ENCODE measurements around the gene UBA7. TPM values are rescaled to one million over a fixed set of nuclear protein-coding genes. Genes with fewer than 3 reads are reported as not detected.

UBA7 gene
- total and polyA plus RNA-seq, 4 experiments from 2014 or later = 39.8 to 299 (median 157) TPM

- ChIA-PET POLR2A (ENCODE audit: partially characterized antibody) (interaction anchor here (8.8 kb wide), 1 partner anchor 38 kb away, joined by 121 read pairs; no protein-coding TSS in a partner anchor), CTCF (ENCODE audit: partially characterized antibody) (interaction anchor here (1.7 to 14.9 kb wide), 6 partner anchors 12 to 105 kb away, joined by 4 to 310 read pairs (median 20); partner anchors contain the start of genes IP6K1 and UBA7)
- no peaks in the 10 kb centered on the region for H3K9me3 ChIP-seq (ENCODE audit: control insufficient read depth in 1 of 2, low read length in 2 of 2)
- H3K4me1 Mint-ChIP-seq = peaks cover 13 to 33% (median 19%) of the 10 kb centered on the region in 4 donors
- DNase-seq = no peak
- peaks cover 15% of the 10 kb centered on the region for H3K4me1 ChIP-seq (ENCODE audit: insufficient read depth, low read length)
- no peak overlapping the region for H3K4me3 ChIP-seq (ENCODE audit: low read length in 2 of 2)
- peak overlapping the region in 2 of 7 donors; percentile 64 to 91 for H3K27ac Mint-ChIP-seq
- H3K36me3 ChIP-seq (ENCODE audit: insufficient read depth, low read length) = no peaks in the 10 kb centered on the region
- H3K9me3 Mint-ChIP-seq = peaks cover 0 to 2% (median 0%) of the 10 kb centered on the region in 8 donors
- peaks cover 3 to 8% of the 10 kb centered on the region in 2 donors for H3K36me3 Mint-ChIP-seq
- intact Hi-C loops (cut with micrococcal nuclease) = no loop called here
- peak overlapping the region in 1 of 8 donors; percentile 89 for H3K4me3 Mint-ChIP-seq
- H3K27me3 ChIP-seq (ENCODE audit: insufficient read depth, low read length) = no peaks in the 10 kb centered on the region
- H3K27ac ChIP-seq (ENCODE audit: low read depth, low read length) = no peak overlapping the region
- H3K27me3 Mint-ChIP-seq = peaks cover 2 to 4% of the 10 kb centered on the region in 2 donors
Observed at GRCh38 chr3:49801160-49801559, 12.6 kb downstream of the UBA7 start.

GRCh38 chr3:49799761-49800160 is 14.0 kb downstream of the UBA7 start, which contains the start of gene CDHR4:
Gene CDHR4, minus strand, starts transcription at chr3:49799873. Its CDS starts 61 bp downstream, at chr3:49799812.
- Mint-ChIP-seq H3K27me3 (peaks cover 2 to 4% of the 10 kb centered on the region in 2 donors), H3K36me3 (peaks cover 0 to 4% of the 10 kb centered on the region in 2 donors), H3K9me3 (peaks cover 0 to 2% (median 0%) of the 10 kb centered on the region in 8 donors), H3K4me1 (peaks cover 9 to 20% (median 14%) of the 10 kb centered on the region in 4 donors), H3K27ac (peak within 1 kb of the TSS in 1 of 7 donors; percentile 52), H3K4me3 (no peak within 1 kb of the TSS)
- Histone ChIP-seq H3K27ac (ENCODE audit: low read depth, low read length) (no peak within 1 kb of the TSS), H3K4me1 (ENCODE audit: insufficient read depth, low read length) (peaks cover 11% of the 10 kb centered on the region), H3K4me3 (ENCODE audit: low read length in 2 of 2) (no peak within 1 kb of the TSS), H3K36me3 (ENCODE audit: insufficient read depth, low read length) (no peaks in the 10 kb centered on the region), H3K27me3 (ENCODE audit: insufficient read depth, low read length) (no peaks in the 10 kb centered on the region), H3K9me3 (ENCODE audit: control insufficient read depth in 1 of 2, low read length in 2 of 2) (no peaks in the 10 kb centered on the region)
- POLR2A ChIA-PET (ENCODE audit: partially characterized antibody) = interaction anchor here (1.2 kb wide), 1 partner anchor 40 kb away, joined by 3 read pairs; no protein-coding TSS in a partner anchor
- CTCF ChIA-PET (ENCODE audit: partially characterized antibody) = interaction anchor here (1.4 to 14.9 kb wide), 2 partner anchors 14 to 39 kb away, joined by 3 to 310 read pairs; partner anchors contain the start of gene UBA7
- no peak for DNase-seq
- intact Hi-C loops (cut with micrococcal nuclease) = no loop called here

GRCh38 chr3:49799105-49799504 is 14.6 kb downstream of the UBA7 start:
- H3K9me3 ChIP-seq (ENCODE audit: control insufficient read depth in 1 of 2, low read length in 2 of 2) = no peaks in the 10 kb centered on the region
- no peak overlapping the region for H3K4me3 Mint-ChIP-seq
- peaks cover 6 to 16% (median 11%) of the 10 kb centered on the region in 4 donors for H3K4me1 Mint-ChIP-seq
- DNase-seq = no peak
- intact Hi-C loops (cut with micrococcal nuclease) = no loop called here
- H3K27me3 Mint-ChIP-seq = peaks cover 2 to 4% of the 10 kb centered on the region in 2 donors
- H3K27ac Mint-ChIP-seq = peak overlapping the region in 1 of 7 donors; percentile 52
- no peak overlapping the region for H3K4me3 ChIP-seq (ENCODE audit: low read length in 2 of 2)
- ChIA-PET POLR2A (ENCODE audit: partially characterized antibody) (interaction anchor here (1.2 kb wide), 1 partner anchor 40 kb away, joined by 3 read pairs; no protein-coding TSS in a partner anchor), CTCF (ENCODE audit: partially characterized antibody) (interaction anchor here (14.9 kb wide), 1 partner anchor 40 kb away, joined by 310 read pairs; no protein-coding TSS in a partner anchor)
- peaks cover 0 to 2% (median 0%) of the 10 kb centered on the region in 8 donors for H3K9me3 Mint-ChIP-seq
- peaks cover 0 to 4% of the 10 kb centered on the region in 2 donors for H3K36me3 Mint-ChIP-seq
- no peaks in the 10 kb centered on the region for H3K27me3 ChIP-seq (ENCODE audit: insufficient read depth, low read length)
- H3K27ac ChIP-seq (ENCODE audit: low read depth, low read length) = no peak overlapping the region
- H3K4me1 ChIP-seq (ENCODE audit: insufficient read depth, low read length) = peaks cover 7% of the 10 kb centered on the region
- no peaks in the 10 kb centered on the region for H3K36me3 ChIP-seq (ENCODE audit: insufficient read depth, low read length)

- no peaks in the 10 kb centered on the region for H3K4me1 ChIP-seq (ENCODE audit: insufficient read depth, low read length)
- POLR2A ChIA-PET (ENCODE audit: partially characterized antibody) = no interaction called here
- no peak overlapping the region for H3K4me3 ChIP-seq (ENCODE audit: low read length in 2 of 2)
- H3K36me3 ChIP-seq (ENCODE audit: insufficient read depth, low read length) = no peaks in the 10 kb centered on the region
- DNase-seq = no peak
- no peaks in the 10 kb centered on the region for H3K9me3 ChIP-seq (ENCODE audit: control insufficient read depth in 1 of 2, low read length in 2 of 2)
- no peak overlapping the region for H3K27ac ChIP-seq (ENCODE audit: low read depth, low read length)
- Mint-ChIP-seq H3K27ac (no peak overlapping the region), H3K27me3 (peaks cover 0 to 2% of the 10 kb centered on the region in 2 donors), H3K4me1 (peaks cover 0 to 3% (median 2%) of the 10 kb centered on the region in 4 donors), H3K36me3 (no peaks in the 10 kb centered on the region), H3K4me3 (peak overlapping the region in 1 of 8 donors; percentile 15), H3K9me3 (peaks cover 0 to under 1% (median 0%) of the 10 kb centered on the region in 8 donors)
- intact Hi-C loops (cut with micrococcal nuclease) = no loop called here
- H3K27me3 ChIP-seq (ENCODE audit: insufficient read depth, low read length) = no peaks in the 10 kb centered on the region
- CTCF ChIA-PET (ENCODE audit: partially characterized antibody) = interaction anchor here (0.7 to 14.9 kb wide), 2 partner anchors 43 to 124 kb away, joined by 4 to 310 read pairs; no protein-coding TSS in a partner anchor
Observed at GRCh38 chr3:49794926-49795905, 18.5 kb downstream of the UBA7 start.

GRCh38 chr3:49794431-49794830 is 19.3 kb downstream of the UBA7 start:
- Mint-ChIP-seq H3K4me3 (no peak overlapping the region), H3K27me3 (peaks cover 2% of the 10 kb centered on the region in 2 donors)

GRCh38 chr3:49793486-49794085 is 20.2 kb downstream of the UBA7 start:
- H3K4me3 Mint-ChIP-seq = no peak overlapping the region
- no peak overlapping the region for H3K4me3 ChIP-seq (ENCODE audit: low read length in 2 of 2)
- no peaks in the 10 kb centered on the region for H3K27me3 ChIP-seq (ENCODE audit: insufficient read depth, low read length)
- no peak overlapping the region for H3K27ac ChIP-seq (ENCODE audit: low read depth, low read length)
- ChIA-PET POLR2A (ENCODE audit: partially characterized antibody) (no interaction called here), CTCF (ENCODE audit: partially characterized antibody) (no interaction called here)
- H3K36me3 Mint-ChIP-seq = peaks cover 0 to 2% of the 10 kb centered on the region in 2 donors
- DNase-seq = no peak
- no peak overlapping the region for H3K27ac Mint-ChIP-seq
- no peaks in the 10 kb centered on the region for H3K36me3 ChIP-seq (ENCODE audit: insufficient read depth, low read length)
- H3K4me1 ChIP-seq (ENCODE audit: insufficient read depth, low read length) = peaks cover 4% of the 10 kb centered on the region
- peaks cover 3 to 7% (median 5%) of the 10 kb centered on the region in 4 donors for H3K4me1 Mint-ChIP-seq
- intact Hi-C loops (cut with micrococcal nuclease) = no loop called here
- peaks cover 0 to 4% (median 0%) of the 10 kb centered on the region in 8 donors for H3K9me3 Mint-ChIP-seq
- H3K27me3 Mint-ChIP-seq = peaks cover 2% of the 10 kb centered on the region in 2 donors
- H3K9me3 ChIP-seq (ENCODE audit: control insufficient read depth in 1 of 2, low read length in 2 of 2) = no peaks in the 10 kb centered on the region

More at GRCh38 chr3:49794431-49794830, 19.3 kb downstream of the UBA7 start:
- H3K4me1 Mint-ChIP-seq = peaks cover 3 to 7% (median 5%) of the 10 kb centered on the region in 4 donors
- H3K4me3 ChIP-seq (ENCODE audit: low read length in 2 of 2) = no peak overlapping the region
- peaks cover 0 to 4% (median 0%) of the 10 kb centered on the region in 8 donors for H3K9me3 Mint-ChIP-seq
- H3K27me3 ChIP-seq (ENCODE audit: insufficient read depth, low read length) = no peaks in the 10 kb centered on the region
- no peak overlapping the region for H3K27ac ChIP-seq (ENCODE audit: low read depth, low read length)
- DNase-seq = no peak
- H3K36me3 ChIP-seq (ENCODE audit: insufficient read depth, low read length) = no peaks in the 10 kb centered on the region
- peaks cover 4% of the 10 kb centered on the region for H3K4me1 ChIP-seq (ENCODE audit: insufficient read depth, low read length)
- ChIA-PET CTCF (ENCODE audit: partially characterized antibody) (no interaction called here), POLR2A (ENCODE audit: partially characterized antibody) (no interaction called here)
- H3K27ac Mint-ChIP-seq = no peak overlapping the region
- H3K36me3 Mint-ChIP-seq = peaks cover 0 to 2% of the 10 kb centered on the region in 2 donors
- no peaks in the 10 kb centered on the region for H3K9me3 ChIP-seq (ENCODE audit: control insufficient read depth in 1 of 2, low read length in 2 of 2)
- intact Hi-C loops (cut with micrococcal nuclease) = no loop called here
